HCT116 (cell line): ENCODE measurements around the gene BEGAIN. TPM values are rescaled to one million over a fixed set of nuclear protein-coding genes. Genes with fewer than 3 reads are reported as not detected.

Source experiments
- ATAC-seq: fragments of 200-7000 bp; cut with Tn5 transposase; 2 replicates; pipeline ENCODE4 v1.9.1; 2020; ENCODE audit warnings: mild to moderate bottlenecking, moderate library complexity
- BruUV-seq: library from RNA; stranded (reverse); fragments of 400-500 nt; replicated peaks from 2 replicates; lab custom pipeline; 2021; lab: Mats Ljungman, UMichigan
- CTCF ChIA-PET: fragments of 300-600 bp; sonication (Branson Sonifier 250); formaldehyde crosslinking; loops from one replicate; lab custom pipeline; 2021; ENCODE audit warnings: antibody characterized with exemption; lab: Charles Lee
- POLR2A ChIA-PET: fragments of 300-600, 350-600 bp; sonication (Branson Sonifier 250); formaldehyde crosslinking; loops from one replicate; lab custom pipeline; 2021; ENCODE audit warnings: antibody characterized with exemption; lab: Charles Lee
- RAD21 ChIA-PET, 2 experiments: fragments of 300-600 bp; sonication (Branson Sonifier 250); formaldehyde crosslinking; loops; one replicate each; lab custom pipeline; 2023; ENCODE audit warnings: low total read pairs in 2 of 2; ENCODE audit not compliant: uncharacterized antibody in 2 of 2, unreplicated experiment in 2 of 2, low non-redundant PET in 1 of 2; lab: Charles Lee
- DNase-seq: peaks from one replicate; pipeline ENCODE4 v3.0.0-alpha.2; 2010; ENCODE audit warnings: low read depth, low spot score
- H2AFZ ChIP-seq: fragments of 200-600 bp; shearing (Covaris generic), sonication (generic); 2 replicates; pipeline ENCODE4 v1.6.1; 2017; ENCODE audit warnings: low read depth, mixed run types, mixed read lengths, antibody characterized with exemption, low read length; ENCODE audit not compliant: poor library complexity, severe bottlenecking
- H3K27ac ChIP-seq: 2 replicates; pipeline ENCODE4 v1.5.1; 2012; ENCODE audit warnings: low read depth, low read length
- H3K27me3 ChIP-seq: fragments of 200-600 bp; sonication (generic); 2 replicates; pipeline ENCODE4 v1.6.1; 2016; ENCODE audit warnings: mixed run types, low read length, mixed read lengths; ENCODE audit not compliant: insufficient read depth
- H3K36me3 ChIP-seq, 2 experiments: fragments of 200-500 bp in 1 of 2; fragments of 200-600 bp in 1 of 2; sonication (Bioruptor generic) in 1 of 2; sonication (generic) in 1 of 2; 2 replicates each; pipeline versions ENCODE4 v1.5.1 to v1.6.1; 2014 to 2016; ENCODE audit warnings: low read length in 2 of 2, inconsistent platforms in 1 of 2, mixed read lengths in 1 of 2, mixed run types in 1 of 2; ENCODE audit not compliant: insufficient read depth in 2 of 2, control insufficient read depth in 1 of 2
- H3K4me1 ChIP-seq, 2 experiments: fragments of 200-600 bp in 1 of 2; sonication (generic) in 1 of 2; 2 replicates each; pipeline versions ENCODE4 v1.5.1 to v1.6.1; 2012 to 2017; ENCODE audit warnings: low read length in 2 of 2, inconsistent platforms in 1 of 2, mild to moderate bottlenecking in 1 of 2, mixed read lengths in 1 of 2, mixed run types in 1 of 2, moderate library complexity in 1 of 2; ENCODE audit not compliant: insufficient read depth in 2 of 2, control insufficient read depth in 1 of 2
- H3K4me2 ChIP-seq: fragments of 200-600 bp; sonication (generic); 2 replicates; pipeline ENCODE4 v1.6.1; 2017; ENCODE audit warnings: mixed run types, low read length, mixed read lengths
- H3K4me3 ChIP-seq, 2 experiments: fragments of 200-600 bp in 1 of 2; sonication (generic) in 1 of 2; replicated peaks in 1 of 2; 2 replicates each; pipeline ENCODE4 v1.5.1; 2011 to 2016; ENCODE audit warnings: low read length in 2 of 2, control low read depth in 1 of 2, low read depth in 1 of 2, mild to moderate bottlenecking in 1 of 2, mixed read lengths in 1 of 2, mixed run types in 1 of 2
- H3K79me2 ChIP-seq: fragments of 200-600 bp; sonication (generic); 2 replicates; pipeline ENCODE4 v1.6.1; 2017; ENCODE audit warnings: mild to moderate bottlenecking, mixed run types, low read length, moderate library complexity, mixed read lengths; ENCODE audit not compliant: insufficient read depth
- H3K9ac ChIP-seq: fragments of 200-600 bp; sonication (generic); 2 replicates; pipeline ENCODE4 v1.6.1; 2016; ENCODE audit warnings: low read length, mixed read lengths
- H3K9me2 ChIP-seq: fragments of 200-600 bp; sonication (generic), shearing (Covaris generic); 2 replicates; pipeline ENCODE4 v1.6.1; 2017; ENCODE audit warnings: mixed run types, mild to moderate bottlenecking, moderate library complexity; ENCODE audit not compliant: insufficient read depth
- H3K9me3 ChIP-seq, 2 experiments: fragments of 200-500 bp in 1 of 2; fragments of 200-600 bp in 1 of 2; sonication (Bioruptor generic) in 1 of 2; sonication (generic) in 1 of 2; 2 replicates each; pipeline ENCODE4 v1.6.1; 2014 to 2017; ENCODE audit warnings: low read length in 2 of 2, mixed read lengths in 2 of 2, inconsistent platforms in 1 of 2, low read depth in 1 of 2, mild to moderate bottlenecking in 1 of 2, mixed run types in 1 of 2, moderate library complexity in 1 of 2; ENCODE audit not compliant: control insufficient read depth in 1 of 2, insufficient read depth in 1 of 2
- H4K20me1 ChIP-seq: fragments of 200-600 bp; sonication (generic), shearing (Covaris generic); 2 replicates; pipeline ENCODE4 v1.6.1; 2017; ENCODE audit warnings: mixed run types, mild to moderate bottlenecking, moderate library complexity; ENCODE audit not compliant: insufficient read depth
- CBX3 ChIP-seq: IDR thresholded peaks from 2 replicates; pipeline ENCODE4 v1.6.1; 2012; ENCODE audit warnings: low read depth
- EGR1 ChIP-seq: IDR thresholded peaks from 2 replicates; pipeline ENCODE4 v1.6.1; 2012; ENCODE audit warnings: low read depth
- EZH2phosphoT487 ChIP-seq: fragments of 200-600 bp; IDR thresholded peaks from 2 replicates; pipeline ENCODE4 v1.6.1; 2018; ENCODE audit warnings: antibody characterized with exemption, borderline replicate concordance
- POLR2A ChIP-seq: IDR thresholded peaks from 2 replicates; pipeline ENCODE4 v1.7.0; 2011; ENCODE audit warnings: borderline replicate concordance; ENCODE audit not compliant: insufficient read depth, insufficient read length; ENCODE audit errors: extremely low read depth
- POLR2AphosphoS5 ChIP-seq: IDR thresholded peaks from 2 replicates; pipeline ENCODE4 v1.6.1; 2011; ENCODE audit warnings: mild to moderate bottlenecking, low read depth, low read length, moderate library complexity
- TCF7L2 ChIP-seq: IDR thresholded peaks from 2 replicates; pipeline ENCODE4 v1.7.0; 2011; ENCODE audit warnings: borderline replicate concordance, inconsistent platforms; ENCODE audit not compliant: insufficient read depth, insufficient read length; ENCODE audit errors: extremely low read depth
- intact Hi-C: fragments of 100-400 bp; cut with micrococcal nuclease; formaldehyde crosslinking; loops from 2 replicates; pipeline ENCODE4 v1.10.0; 2022
- total RNA-seq: library from RNA; stranded (reverse); gene quantifications from one replicate; pipeline ENCODE4 v1.2.1, GENCODE V29; 2021; ENCODE audit not compliant: unreplicated experiment

Gene BEGAIN
- total RNA-seq, 1 experiment from 2014 or later: 8.5 TPM

- CTCF ChIA-PET: no interaction called here
- H3K79me2 ChIP-seq: no peaks in the 10 kb centered on the region
- peak overlapping the region; percentile 76 for H3K9ac ChIP-seq
- no peak for TF ChIP-seq EZH2phosphoT487
- TF ChIP-seq POLR2AphosphoS5: peak; percentile 27; the same call in 1 of the 2 replicates
- TF ChIP-seq CBX3: no peak
- TF ChIP-seq EGR1: no peak
- TF ChIP-seq, all 23 proteins: peak for 1
- H4K20me1 ChIP-seq: no peaks in the 10 kb centered on the region
- peaks cover 26 to 39% of the 10 kb centered on the region in 2 experiments for H3K4me1 ChIP-seq
- no peaks in the 10 kb centered on the region for H3K9me2 ChIP-seq
- H3K27ac ChIP-seq: peak overlapping the region; percentile 92
- H3K36me3 ChIP-seq: no peaks in the 10 kb centered on the region
- BruUV-seq: TSS peak; percentile 80
- no peak overlapping the region for H2AFZ ChIP-seq
- peak overlapping the region; percentile 94 for H3K4me2 ChIP-seq
- ChIA-PET RAD21 (no interaction called here), POLR2A (interaction anchor here (1.4 kb wide), 1 partner anchor 109 kb away, joined by 3 read pairs; no protein-coding TSS in a partner anchor)
- H3K9me3 ChIP-seq: no peaks in the 10 kb centered on the region
- ATAC-seq (peak; percentile 41), DNase-seq (peak; percentile 55)
- intact Hi-C loops: loop anchor here (10.0 kb wide), 1 partner anchor 133 kb away; no protein-coding TSS in a partner anchor
- H3K27me3 ChIP-seq: no peaks in the 10 kb centered on the region
- H3K4me3 ChIP-seq: peak overlapping the region; percentile 40 to 69; a peak in 3 of 4 replicates
These were observed 39.5 kb downstream of the BEGAIN start for GRCh38 chr14:100547633-100548294.

GRCh38 chr14:100546051-100546443, 41.2 kb downstream of the BEGAIN start:
- Histone ChIP-seq H2AFZ (peak overlapping the region; percentile 78), H3K9ac (peak overlapping the region; percentile 62), H4K20me1 (no peaks in the 10 kb centered on the region), H3K4me3 (peak overlapping the region; percentile 29 to 69), H3K27me3 (no peaks in the 10 kb centered on the region), H3K36me3 (no peaks in the 10 kb centered on the region), H3K9me3 (no peaks in the 10 kb centered on the region), H3K4me1 (peaks cover 26 to 39% of the 10 kb centered on the region in 2 experiments), H3K79me2 (no peaks in the 10 kb centered on the region), H3K27ac (peak overlapping the region; percentile 60), H3K9me2 (no peaks in the 10 kb centered on the region), H3K4me2 (peak overlapping the region; percentile 74)
- POLR2A ChIA-PET: interaction anchor here (0.7 to 1.4 kb wide), 7 partner anchors 11 to 1264 kb away, joined by 3 to 5 read pairs (median 3); no protein-coding TSS in a partner anchor
- ATAC-seq: peak; percentile 51
- intact Hi-C loops: loop anchor here (10.0 kb wide), 1 partner anchor 131 kb away; no protein-coding TSS in a partner anchor
- DNase-seq: no peak
- CTCF ChIA-PET: interaction anchor here (1.0 to 1.8 kb wide), 3 partner anchors 100 to 129 kb away, joined by 5 to 6 read pairs (median 6); no protein-coding TSS in a partner anchor
- RAD21 ChIA-PET: interaction anchor here (0.7 to 1.1 kb wide), 5 partner anchors 13 to 129 kb away, joined by 3 to 6 read pairs (median 5); no protein-coding TSS in a partner anchor
- TF ChIP-seq POLR2AphosphoS5: peak; percentile 75; the same call in 1 of the 2 replicates
- TF ChIP-seq POLR2A: peak; percentile 20
- no peak for TF ChIP-seq TCF7L2
- BruUV-seq: no TSS peak
